K562 (cell line): ENCODE results near the gene ZBTB7A. TPM values are rescaled to one million over a fixed set of nuclear protein-coding genes. Genes with fewer than 3 reads are reported as not detected.

ENCODE experiments used
- JUN ChIP-seq, 2 experiments: sonication (generic) in 1 of 2; formaldehyde crosslinking in 1 of 2; IDR thresholded peaks; 2 replicates each; pipeline versions ENCODE4 v1.6.1 to v1.8.0; 2012 to 2022; ENCODE audit warnings: borderline replicate concordance in 2 of 2, mild to moderate bottlenecking in 2 of 2, improper control_type of control experiment in 1 of 2, low read depth in 1 of 2, low read length in 1 of 2, missing genetic modification reagents in 1 of 2
- TFAP4 ChIP-seq: sonication (generic); formaldehyde crosslinking; IDR thresholded peaks from 2 replicates; pipeline ENCODE4 v1.8.0; 2022; ENCODE audit warnings: missing genetic modification reagents, mild to moderate bottlenecking, moderate library complexity, borderline replicate concordance
- ZNF121 ChIP-seq: sonication (generic); formaldehyde crosslinking; conservative IDR thresholded peaks from 2 replicates; pipeline ENCODE4 v1.8.0; 2022; ENCODE audit warnings: missing genetic modification reagents
- polyA plus RNA-seq, 8 experiments: library from polyadenylated mRNA; depleted of rRNA in 4 of 8; stranded (reverse) in 5 of 8; unstranded in 3 of 8; fragments of >200 nt; fragmentation: Nextera tagmentation in 2 of 8; fragmentation: Illumina TruSeq in 1 of 8; extraction: Ambion mirVana in 2 of 8; extraction: Trizol in 1 of 8; gene quantifications; 2 replicates each; pipeline versions ENCODE4 v1.2.1 to v1.2.3, GENCODE V29; 2011 to 2014; ENCODE audit warnings: inconsistent platforms in 1 of 8, missing spikeins in 1 of 8
- total RNA-seq, 7 experiments: library from RNA; depleted of rRNA in 6 of 7; stranded (reverse); fragments of >200 nt in 6 of 7; fragmentation: Illumina TruSeq in 2 of 7; extraction: Trizol in 2 of 7; gene quantifications; 2 replicates each; pipeline versions ENCODE4 v1.2.1 to v1.2.3, GENCODE V29; 2011 to 2021; ENCODE audit warnings: low replicate concordance in 1 of 7
- TF ChIP-seq, protein P1 (sequence below): fragments of 250-450 bp; sonication (Bioruptor Pico); IDR thresholded peaks from 2 replicates; pipeline ENCODE4 v1.4.0; 2020; ENCODE audit warnings: mild to moderate bottlenecking
- TF ChIP-seq, protein P2 (sequence below): sonication (generic); formaldehyde crosslinking; IDR thresholded peaks from 2 replicates; pipeline ENCODE4 v1.8.0; 2023; ENCODE audit warnings: mild to moderate bottlenecking, missing genetic modification reagents
- TF ChIP-seq, protein P3 (sequence below): fragments of 250-450 bp; sonication (Bioruptor Pico); IDR thresholded peaks from 2 replicates; pipeline ENCODE4 v1.4.0; 2020

The ZBTB7A gene
- total and polyA plus RNA-seq, 9 of the 15 experiments (the other 6 are each of a cell fraction or from before 2014, with no cell fraction given) = 0.11 to 34.0 (median 4.6) TPM

DNA sequence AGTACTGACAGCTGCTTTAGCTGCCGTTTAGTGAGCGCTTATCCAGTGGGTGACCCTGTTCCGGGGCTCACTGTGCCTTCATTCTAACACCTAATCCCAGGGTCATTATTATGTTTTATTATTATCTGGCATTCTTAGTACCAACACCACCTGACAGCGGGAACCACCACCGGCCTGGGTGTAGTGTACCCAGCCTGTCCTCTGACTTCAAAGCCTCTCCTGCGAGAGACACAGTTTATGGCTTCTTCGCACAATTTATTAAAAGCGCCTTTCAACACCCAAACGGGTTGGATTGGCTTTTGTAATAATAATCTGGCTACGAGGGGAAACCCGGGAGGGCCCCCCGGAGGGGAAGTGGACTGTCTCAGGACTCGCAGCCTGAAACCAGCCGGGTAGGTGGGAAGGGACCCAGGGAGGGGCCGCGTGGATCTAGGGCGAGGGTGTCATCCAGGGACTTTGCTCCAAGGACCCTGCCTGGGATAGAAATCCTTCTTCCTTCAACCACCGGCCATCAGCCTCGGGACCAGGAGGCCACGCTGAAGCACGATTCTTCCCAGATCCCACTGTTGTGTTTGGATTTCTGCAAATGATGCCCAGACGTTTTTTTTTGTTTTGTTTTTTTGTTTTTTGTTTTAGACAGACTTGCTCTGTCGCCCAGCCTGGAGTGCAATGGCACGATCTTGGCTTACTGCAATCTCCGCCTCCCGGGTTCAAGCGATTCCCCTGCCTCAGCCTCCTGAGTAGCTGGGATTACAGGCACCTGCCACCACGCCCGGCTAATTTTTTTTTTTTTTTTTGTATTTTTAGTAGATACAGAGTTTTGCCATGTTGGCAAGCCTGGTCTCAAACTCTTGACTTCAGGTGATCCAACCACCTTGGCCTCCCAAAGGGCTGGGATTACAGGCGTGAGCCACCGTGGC is 1.6 kb upstream of the ZBTB7A start (continued):
- TF ChIP-seq, protein P1, sequence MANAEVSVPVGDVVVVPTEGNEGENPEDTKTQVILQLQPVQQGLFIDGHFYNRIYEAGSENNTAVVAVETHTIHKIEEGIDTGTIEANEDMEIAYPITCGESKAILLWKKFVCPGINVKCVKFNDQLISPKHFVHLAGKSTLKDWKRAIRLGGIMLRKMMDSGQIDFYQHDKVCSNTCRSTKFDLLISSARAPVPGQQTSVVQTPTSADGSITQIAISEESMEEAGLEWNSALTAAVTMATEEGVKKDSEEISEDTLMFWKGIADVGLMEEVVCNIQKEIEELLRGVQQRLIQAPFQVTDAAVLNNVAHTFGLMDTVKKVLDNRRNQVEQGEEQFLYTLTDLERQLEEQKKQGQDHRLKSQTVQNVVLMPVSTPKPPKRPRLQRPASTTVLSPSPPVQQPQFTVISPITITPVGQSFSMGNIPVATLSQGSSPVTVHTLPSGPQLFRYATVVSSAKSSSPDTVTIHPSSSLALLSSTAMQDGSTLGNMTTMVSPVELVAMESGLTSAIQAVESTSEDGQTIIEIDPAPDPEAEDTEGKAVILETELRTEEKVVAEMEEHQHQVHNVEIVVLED (CRISPR knock-in tag) = no peak
- TF ChIP-seq, protein P2, sequence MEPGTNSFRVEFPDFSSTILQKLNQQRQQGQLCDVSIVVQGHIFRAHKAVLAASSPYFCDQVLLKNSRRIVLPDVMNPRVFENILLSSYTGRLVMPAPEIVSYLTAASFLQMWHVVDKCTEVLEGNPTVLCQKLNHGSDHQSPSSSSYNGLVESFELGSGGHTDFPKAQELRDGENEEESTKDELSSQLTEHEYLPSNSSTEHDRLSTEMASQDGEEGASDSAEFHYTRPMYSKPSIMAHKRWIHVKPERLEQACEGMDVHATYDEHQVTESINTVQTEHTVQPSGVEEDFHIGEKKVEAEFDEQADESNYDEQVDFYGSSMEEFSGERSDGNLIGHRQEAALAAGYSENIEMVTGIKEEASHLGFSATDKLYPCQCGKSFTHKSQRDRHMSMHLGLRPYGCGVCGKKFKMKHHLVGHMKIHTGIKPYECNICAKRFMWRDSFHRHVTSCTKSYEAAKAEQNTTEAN (CRISPR knock-in tag) = no peak
- TF ChIP-seq JUN (IDR thresholded peaks at IDR 0.05; ENCODE audit: borderline replicate concordance, low read depth, low read length) (no peak), JUN (CRISPR knock-in tag; IDR thresholded peaks at IDR 0.05; ENCODE audit: borderline replicate concordance) (no peak), ZNF121 (CRISPR knock-in tag) (no peak), TFAP4 (CRISPR knock-in tag) (no peak)
- TF ChIP-seq, protein P3, sequence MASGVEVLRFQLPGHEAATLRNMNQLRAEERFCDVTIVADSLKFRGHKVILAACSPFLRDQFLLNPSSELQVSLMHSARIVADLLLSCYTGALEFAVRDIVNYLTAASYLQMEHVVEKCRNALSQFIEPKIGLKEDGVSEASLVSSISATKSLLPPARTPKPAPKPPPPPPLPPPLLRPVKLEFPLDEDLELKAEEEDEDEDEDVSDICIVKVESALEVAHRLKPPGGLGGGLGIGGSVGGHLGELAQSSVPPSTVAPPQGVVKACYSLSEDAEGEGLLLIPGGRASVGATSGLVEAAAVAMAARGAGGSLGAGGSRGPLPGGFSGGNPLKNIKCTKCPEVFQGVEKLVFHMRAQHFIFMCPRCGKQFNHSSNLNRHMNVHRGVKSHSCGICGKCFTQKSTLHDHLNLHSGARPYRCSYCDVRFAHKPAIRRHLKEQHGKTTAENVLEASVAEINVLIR (CRISPR knock-in tag) = no peak
